PFSK-1 (cell line): ENCODE results near the gene YPEL1.

Source experiments
- POLR2AphosphoS5 ChIP-seq: IDR thresholded peaks from 2 replicates; pipeline ENCODE4 v1.6.1; 2012; ENCODE audit warnings: low read depth, mild to moderate bottlenecking, control low read depth, low read length, moderate library complexity
- TAF1 ChIP-seq: IDR thresholded peaks from 2 replicates; pipeline ENCODE4 v1.6.1; 2012; ENCODE audit warnings: low read length, control low read depth, borderline replicate concordance; ENCODE audit not compliant: insufficient read depth
- TF ChIP-seq, protein P1 (sequence below), 2 experiments: IDR thresholded peaks; 2 replicates each; pipeline versions ENCODE4 v1.6.1 to v1.8.0; 2011 to 2012; ENCODE audit warnings: low read depth in 2 of 2, low read length in 2 of 2, control low read depth in 1 of 2, inconsistent platforms in 1 of 2, mild to moderate bottlenecking in 1 of 2, moderate library complexity in 1 of 2; ENCODE audit not compliant: insufficient read depth in 1 of 2

DNA sequence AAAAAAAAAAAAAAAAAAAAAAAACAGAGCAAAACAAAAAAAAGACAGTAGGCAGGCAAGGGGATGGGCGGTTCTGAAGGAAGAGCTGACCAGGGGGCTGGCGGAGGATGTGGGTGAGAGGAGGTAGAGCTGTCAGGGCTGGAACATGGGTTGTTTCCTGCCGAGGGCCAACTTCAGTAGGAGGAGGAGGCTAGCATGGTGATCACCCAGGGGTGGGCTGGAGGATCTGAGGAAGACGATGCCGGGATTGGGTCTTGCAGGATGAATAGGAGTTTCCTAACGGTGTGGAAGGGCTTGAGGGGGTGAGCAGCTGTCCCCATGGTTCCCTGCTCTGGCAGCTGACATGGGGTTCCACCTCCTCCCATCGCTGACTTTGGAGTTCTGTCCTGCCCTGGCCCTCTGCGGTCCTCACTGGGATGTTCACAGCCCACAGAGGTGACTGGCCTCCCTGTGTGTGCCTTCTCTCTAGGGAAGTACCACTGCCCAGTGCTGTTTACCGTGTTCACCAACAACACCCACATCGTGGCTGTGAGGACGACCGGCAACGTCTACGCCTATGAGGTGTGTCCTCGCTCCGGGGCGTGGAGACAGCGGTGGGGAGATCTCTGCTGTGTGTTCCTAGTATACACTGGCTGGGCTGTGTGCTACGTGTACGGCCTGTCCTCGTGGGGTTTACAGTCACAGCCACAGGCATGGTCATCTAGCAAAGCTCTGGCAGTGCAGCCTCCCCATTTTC lies 54.6 kb downstream of the YPEL1 start:
- no peak for TF ChIP-seq POLR2AphosphoS5
- TF ChIP-seq, protein P1, sequence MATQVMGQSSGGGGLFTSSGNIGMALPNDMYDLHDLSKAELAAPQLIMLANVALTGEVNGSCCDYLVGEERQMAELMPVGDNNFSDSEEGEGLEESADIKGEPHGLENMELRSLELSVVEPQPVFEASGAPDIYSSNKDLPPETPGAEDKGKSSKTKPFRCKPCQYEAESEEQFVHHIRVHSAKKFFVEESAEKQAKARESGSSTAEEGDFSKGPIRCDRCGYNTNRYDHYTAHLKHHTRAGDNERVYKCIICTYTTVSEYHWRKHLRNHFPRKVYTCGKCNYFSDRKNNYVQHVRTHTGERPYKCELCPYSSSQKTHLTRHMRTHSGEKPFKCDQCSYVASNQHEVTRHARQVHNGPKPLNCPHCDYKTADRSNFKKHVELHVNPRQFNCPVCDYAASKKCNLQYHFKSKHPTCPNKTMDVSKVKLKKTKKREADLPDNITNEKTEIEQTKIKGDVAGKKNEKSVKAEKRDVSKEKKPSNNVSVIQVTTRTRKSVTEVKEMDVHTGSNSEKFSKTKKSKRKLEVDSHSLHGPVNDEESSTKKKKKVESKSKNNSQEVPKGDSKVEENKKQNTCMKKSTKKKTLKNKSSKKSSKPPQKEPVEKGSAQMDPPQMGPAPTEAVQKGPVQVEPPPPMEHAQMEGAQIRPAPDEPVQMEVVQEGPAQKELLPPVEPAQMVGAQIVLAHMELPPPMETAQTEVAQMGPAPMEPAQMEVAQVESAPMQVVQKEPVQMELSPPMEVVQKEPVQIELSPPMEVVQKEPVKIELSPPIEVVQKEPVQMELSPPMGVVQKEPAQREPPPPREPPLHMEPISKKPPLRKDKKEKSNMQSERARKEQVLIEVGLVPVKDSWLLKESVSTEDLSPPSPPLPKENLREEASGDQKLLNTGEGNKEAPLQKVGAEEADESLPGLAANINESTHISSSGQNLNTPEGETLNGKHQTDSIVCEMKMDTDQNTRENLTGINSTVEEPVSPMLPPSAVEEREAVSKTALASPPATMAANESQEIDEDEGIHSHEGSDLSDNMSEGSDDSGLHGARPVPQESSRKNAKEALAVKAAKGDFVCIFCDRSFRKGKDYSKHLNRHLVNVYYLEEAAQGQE (IDR thresholded peaks at IDR 0.05; ENCODE audit: insufficient read depth in 1 of 2, low read depth in 2 of 2, low read length in 2 of 2): no peak
- no peak for TF ChIP-seq TAF1
